Measurements from ENCODE around the gene ZDHHC17. TPM values are rescaled to one million over a fixed set of nuclear protein-coding genes. Genes with fewer than 3 reads are reported as not detected.

Gene ZDHHC17
- polyA plus RNA-seq, 1 donor (not counting 4 experiments of a cell fraction or from before 2014, with no cell fraction given): 28.2 TPM

DNA sequence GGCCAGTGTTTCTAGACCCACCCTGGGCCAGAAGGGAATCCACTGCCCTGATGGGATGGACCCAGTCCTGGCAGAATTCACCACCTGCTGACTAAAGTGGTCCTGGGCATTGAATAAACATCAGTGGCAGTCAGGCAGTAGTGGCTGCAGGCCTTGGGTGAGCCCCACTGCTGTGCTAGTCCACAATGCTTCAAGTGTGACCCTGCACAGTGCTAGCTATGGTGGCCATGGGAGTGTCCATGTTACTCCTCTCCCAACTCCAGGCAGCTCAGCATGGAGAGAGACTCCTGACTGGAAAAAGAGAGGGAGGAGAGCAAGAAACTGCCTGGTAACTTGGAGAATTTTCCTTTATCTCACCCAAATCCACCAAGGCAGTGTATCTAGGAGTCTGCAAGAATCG is 132.4 kb downstream of the ZDHHC17 start:
- no peak overlapping the region for H2AFZ ChIP-seq (ENCODE audit: control insufficient read depth, low read length)
- dilution Hi-C loops (cut with MboI; ENCODE audit: extremely low pct_ligation_motif_present, low sequenced_read_pairs): no loop called here
- no peak for DNase-seq (ENCODE audit: low read depth, low spot score)

DNA sequence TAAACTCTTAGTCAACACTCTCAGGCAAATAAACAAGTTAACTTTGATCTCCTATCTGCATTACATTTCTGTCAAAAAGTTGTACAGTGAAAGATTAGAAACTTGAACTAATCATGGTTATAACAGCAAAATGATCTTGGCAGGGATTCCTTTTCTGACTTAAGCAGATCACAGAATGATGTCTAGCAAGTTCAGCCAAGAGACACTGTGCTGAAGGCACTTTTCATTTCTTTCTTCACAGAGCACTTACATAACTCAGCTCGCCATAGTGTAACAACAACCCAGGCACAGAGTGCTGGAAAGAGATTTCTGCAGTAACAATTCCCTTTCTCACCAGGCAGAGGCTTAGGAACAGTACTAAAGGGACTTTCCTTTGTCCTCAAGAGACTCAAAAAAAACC is 134.5 kb downstream of the ZDHHC17 start:
- no peaks in the 10 kb centered on the region for H3K36me3 ChIP-seq (ENCODE audit: control insufficient read depth in 2 of 2, extremely low read depth in 1 of 2, insufficient read depth in 2 of 2, low read length in 2 of 2)
- no peak overlapping the region for H2AFZ ChIP-seq (ENCODE audit: control insufficient read depth, low read length)
- H3K4me2 ChIP-seq (ENCODE audit: control insufficient read depth, extremely low read depth, insufficient read depth, low read depth, low read length): no peak overlapping the region
- no peaks in the 10 kb centered on the region for H4K20me1 ChIP-seq (ENCODE audit: control insufficient read depth, extremely low read depth, insufficient read depth, low read length)
- peak; percentile 66 for FAIRE-seq
- TF ChIP-seq, protein P1, sequence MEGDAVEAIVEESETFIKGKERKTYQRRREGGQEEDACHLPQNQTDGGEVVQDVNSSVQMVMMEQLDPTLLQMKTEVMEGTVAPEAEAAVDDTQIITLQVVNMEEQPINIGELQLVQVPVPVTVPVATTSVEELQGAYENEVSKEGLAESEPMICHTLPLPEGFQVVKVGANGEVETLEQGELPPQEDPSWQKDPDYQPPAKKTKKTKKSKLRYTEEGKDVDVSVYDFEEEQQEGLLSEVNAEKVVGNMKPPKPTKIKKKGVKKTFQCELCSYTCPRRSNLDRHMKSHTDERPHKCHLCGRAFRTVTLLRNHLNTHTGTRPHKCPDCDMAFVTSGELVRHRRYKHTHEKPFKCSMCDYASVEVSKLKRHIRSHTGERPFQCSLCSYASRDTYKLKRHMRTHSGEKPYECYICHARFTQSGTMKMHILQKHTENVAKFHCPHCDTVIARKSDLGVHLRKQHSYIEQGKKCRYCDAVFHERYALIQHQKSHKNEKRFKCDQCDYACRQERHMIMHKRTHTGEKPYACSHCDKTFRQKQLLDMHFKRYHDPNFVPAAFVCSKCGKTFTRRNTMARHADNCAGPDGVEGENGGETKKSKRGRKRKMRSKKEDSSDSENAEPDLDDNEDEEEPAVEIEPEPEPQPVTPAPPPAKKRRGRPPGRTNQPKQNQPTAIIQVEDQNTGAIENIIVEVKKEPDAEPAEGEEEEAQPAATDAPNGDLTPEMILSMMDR (optimal IDR thresholded peaks at IDR 0.05 in 1 of 3, IDR thresholded peaks at IDR 0.05 in 1 of 3, conservative IDR thresholded peaks at IDR 0.05 in 1 of 3; ENCODE audit: extremely low read depth in 1 of 3, insufficient read depth in 2 of 3, low read length in 3 of 3): no peak
- TF ChIP-seq EZH2 (IDR thresholded peaks at IDR 0.05; ENCODE audit: low read length): no peak
- DNase-seq (ENCODE audit: low read depth, low spot score): no peak
- no peaks in the 10 kb centered on the region for H3K9me1 ChIP-seq (ENCODE audit: control insufficient read depth, extremely low read depth, insufficient read depth, low read length)
- dilution Hi-C loops (cut with MboI; ENCODE audit: extremely low pct_ligation_motif_present, low sequenced_read_pairs): no loop called here
- no peak overlapping the region for H3K27ac ChIP-seq (ENCODE audit: control insufficient read depth, insufficient read depth, low read length)
- no peaks in the 10 kb centered on the region for H3K9me3 ChIP-seq (ENCODE audit: control insufficient read depth, low read depth, low read length)
- H3K4me3 ChIP-seq (ENCODE audit: control insufficient read depth in 2 of 3, extremely low read depth in 1 of 3, insufficient read depth in 2 of 3, low read depth in 1 of 3, low read length in 3 of 3): no peak overlapping the region
- no peaks in the 10 kb centered on the region for H3K4me1 ChIP-seq (ENCODE audit: control insufficient read depth, extremely low read depth, insufficient read depth, low read length)
- no peaks in the 10 kb centered on the region for H3K27me3 ChIP-seq (ENCODE audit: control insufficient read depth, extremely low read depth, insufficient read depth, low read length)
- H3K79me2 ChIP-seq (ENCODE audit: control insufficient read depth, insufficient read depth, low read length): no peaks in the 10 kb centered on the region
- H3K9ac ChIP-seq (ENCODE audit: control insufficient read depth, extremely low read depth, insufficient read depth, low read length): no peak overlapping the region

More for the DNA sequence above, 132.4 kb downstream of the ZDHHC17 start:
- no peak overlapping the region for H3K4me2 ChIP-seq (ENCODE audit: control insufficient read depth, extremely low read depth, insufficient read depth, low read depth, low read length)
- FAIRE-seq: no peak
- no peaks in the 10 kb centered on the region for H3K79me2 ChIP-seq (ENCODE audit: control insufficient read depth, insufficient read depth, low read length)
- no peaks in the 10 kb centered on the region for H3K36me3 ChIP-seq (ENCODE audit: control insufficient read depth in 2 of 2, extremely low read depth in 1 of 2, insufficient read depth in 2 of 2, low read length in 2 of 2)
- no peak overlapping the region for H3K9ac ChIP-seq (ENCODE audit: control insufficient read depth, extremely low read depth, insufficient read depth, low read length)
- no peaks in the 10 kb centered on the region for H3K27me3 ChIP-seq (ENCODE audit: control insufficient read depth, extremely low read depth, insufficient read depth, low read length)
- no peak overlapping the region for H3K4me3 ChIP-seq (ENCODE audit: control insufficient read depth in 2 of 3, extremely low read depth in 1 of 3, insufficient read depth in 2 of 3, low read depth in 1 of 3, low read length in 3 of 3)
- H4K20me1 ChIP-seq (ENCODE audit: control insufficient read depth, extremely low read depth, insufficient read depth, low read length): no peaks in the 10 kb centered on the region
- TF ChIP-seq, protein P1 (optimal IDR thresholded peaks at IDR 0.05 in 1 of 3, IDR thresholded peaks at IDR 0.05 in 1 of 3, conservative IDR thresholded peaks at IDR 0.05 in 1 of 3; ENCODE audit: extremely low read depth in 1 of 3, insufficient read depth in 2 of 3, low read length in 3 of 3): no peak
- TF ChIP-seq EZH2 (IDR thresholded peaks at IDR 0.05; ENCODE audit: low read length): no peak
- H3K27ac ChIP-seq (ENCODE audit: control insufficient read depth, insufficient read depth, low read length): no peak overlapping the region
- no peaks in the 10 kb centered on the region for H3K4me1 ChIP-seq (ENCODE audit: control insufficient read depth, extremely low read depth, insufficient read depth, low read length)
- H3K9me3 ChIP-seq (ENCODE audit: control insufficient read depth, low read depth, low read length): no peaks in the 10 kb centered on the region
- no peaks in the 10 kb centered on the region for H3K9me1 ChIP-seq (ENCODE audit: control insufficient read depth, extremely low read depth, insufficient read depth, low read length)
